HK-2 (cell line): ENCODE measurements around the gene CFAP77.

ENCODE experiments used
- DNase-seq: peaks from one replicate; pipeline ENCODE4 v3.0.0-alpha.2; 2018; ENCODE audit not compliant: unreplicated experiment

The CFAP77 gene

GRCh38 chr9:132408521-132408920, 1.5 kb upstream of the CFAP77 start:
- no peak for DNase-seq

- no peak for DNase-seq
Observed at GRCh38 chr9:132410642-132411041, 631 bp downstream of the CFAP77 start.

- DNase-seq = peak; percentile 64
Observed at GRCh38 chr9:132411091-132411508, 1.1 kb downstream of the CFAP77 start.

GRCh38 chr9:132412089-132412488, 2.1 kb downstream of the CFAP77 start:
- no peak for DNase-seq

GRCh38 chr9:132413926-132414325, 3.9 kb downstream of the CFAP77 start:
- no peak for DNase-seq

GRCh38 chr9:132414731-132415130, 4.7 kb downstream of the CFAP77 start:
- no peak for DNase-seq

- no peak for DNase-seq
Observed at GRCh38 chr9:132415181-132415580, 5.2 kb downstream of the CFAP77 start.

- no peak for DNase-seq
Observed at GRCh38 chr9:132418726-132419363, 8.8 kb downstream of the CFAP77 start.

GRCh38 chr9:132422574-132422973, 12.6 kb downstream of the CFAP77 start:
- DNase-seq = no peak

GRCh38 chr9:132423503-132423902, 13.5 kb downstream of the CFAP77 start:
- no peak for DNase-seq

GRCh38 chr9:132424857-132425674, 15.1 kb downstream of the CFAP77 start:
- no peak for DNase-seq

- DNase-seq = no peak
Observed at GRCh38 chr9:132425675-132426062, 15.7 kb downstream of the CFAP77 start.

GRCh38 chr9:132426639-132427414, 16.8 kb downstream of the CFAP77 start:
- no peak for DNase-seq

GRCh38 chr9:132430998-132431397, 21.0 kb downstream of the CFAP77 start:
- DNase-seq = no peak

GRCh38 chr9:132434881-132435280, 24.9 kb downstream of the CFAP77 start:
- no peak for DNase-seq

- no peak for DNase-seq
Observed at GRCh38 chr9:132439153-132439552, 29.1 kb downstream of the CFAP77 start.

GRCh38 chr9:132440735-132441134, 30.7 kb downstream of the CFAP77 start:
- no peak for DNase-seq

GRCh38 chr9:132441404-132441803, 31.4 kb downstream of the CFAP77 start:
- DNase-seq = no peak

- DNase-seq = no peak
Observed at GRCh38 chr9:132443951-132444607, 34.1 kb downstream of the CFAP77 start.

- no peak for DNase-seq
Observed at GRCh38 chr9:132446887-132447286, 36.9 kb downstream of the CFAP77 start.

- no peak for DNase-seq
Observed at GRCh38 chr9:132447346-132447745, 37.3 kb downstream of the CFAP77 start.

- no peak for DNase-seq
Observed at GRCh38 chr9:132447902-132448301, 37.9 kb downstream of the CFAP77 start.
